GM23338 (cell line): ENCODE results near the gene TUBD1. TPM values are rescaled to one million over a fixed set of nuclear protein-coding genes. Genes with fewer than 3 reads are reported as not detected.

ENCODE experiments used
- ATAC-seq: fragments of 200-7000 bp; cut with Tn5 transposase; 3 replicates; pipeline ENCODE4 v1.9.1; 2020
- DNase-seq: peaks from one replicate; pipeline ENCODE4 v3.0.0-alpha.2; 2015; ENCODE audit warnings: low spot score
- H2AFZ ChIP-seq: fragments of 200-600 bp; sonication (generic); 2 replicates; pipeline ENCODE4 v1.8.0; 2016; ENCODE audit warnings: antibody characterized with exemption, mild to moderate bottlenecking, moderate library complexity
- H3F3A ChIP-seq: fragments of 200-600 bp; sonication (generic); replicated peaks from 2 replicates; pipeline ENCODE4 v1.8.0; 2017; ENCODE audit warnings: antibody characterized with exemption, mixed run types, low read depth
- H3K27ac ChIP-seq: fragments of 200-600 bp; sonication (generic); 2 replicates; pipeline ENCODE4 v1.6.1; 2016; ENCODE audit warnings: low read depth
- H3K27me3 ChIP-seq: fragments of 200-600 bp; sonication (generic); 2 replicates; pipeline ENCODE4 v1.8.0; 2016; ENCODE audit warnings: mild to moderate bottlenecking, mixed run types, moderate library complexity; ENCODE audit not compliant: insufficient read depth
- H3K36me3 ChIP-seq: fragments of 200-600 bp; sonication (generic); 2 replicates; pipeline ENCODE4 v1.8.0; 2016; ENCODE audit warnings: mild to moderate bottlenecking; ENCODE audit not compliant: insufficient read depth
- H3K4me1 ChIP-seq: fragments of 200-600 bp; sonication (generic); 2 replicates; pipeline ENCODE4 v1.8.0; 2016; ENCODE audit warnings: mild to moderate bottlenecking, moderate library complexity; ENCODE audit not compliant: insufficient read depth
- H3K4me2 ChIP-seq: fragments of 200-600 bp; sonication (generic); 2 replicates; pipeline ENCODE4 v1.7.1; 2017; ENCODE audit warnings: mixed run types
- H3K4me3 ChIP-seq: fragments of 200-600 bp; sonication (generic); 2 replicates; pipeline ENCODE4 v1.6.1; 2016; ENCODE audit warnings: mixed run types
- H3K79me2 ChIP-seq: fragments of 200-600 bp; sonication (generic); replicated peaks from 2 replicates; pipeline ENCODE4 v1.8.0; 2017; ENCODE audit warnings: mild to moderate bottlenecking; ENCODE audit not compliant: insufficient read depth
- H3K9me2 ChIP-seq: fragments of 200-600 bp; sonication (generic); 2 replicates; pipeline ENCODE4 v1.8.0; 2017; ENCODE audit not compliant: insufficient read depth
- H4K20me1 ChIP-seq: fragments of 200-600 bp; sonication (generic); replicated peaks from 2 replicates; pipeline ENCODE4 v1.8.0; 2017; ENCODE audit warnings: mild to moderate bottlenecking; ENCODE audit not compliant: insufficient read depth
- H3K27ac Mint-ChIP-seq: 2 replicates; pipeline ENCODE4 v1.8.0; 2020; ENCODE audit warnings: inconsistent platforms, mild to moderate bottlenecking, moderate library complexity, mixed read lengths
- H3K27me3 Mint-ChIP-seq: 3 replicates; pipeline ENCODE4 v1.8.0; 2022; ENCODE audit warnings: low read depth, mild to moderate bottlenecking, moderate library complexity, mixed read lengths, inconsistent platforms; ENCODE audit not compliant: insufficient read depth, poor library complexity
- H3K36me3 Mint-ChIP-seq: 3 replicates; pipeline ENCODE4 v1.8.0; 2021; ENCODE audit warnings: low read depth, mild to moderate bottlenecking, inconsistent platforms, moderate library complexity, mixed read lengths
- H3K4me1 Mint-ChIP-seq: 3 replicates; pipeline ENCODE4 v1.8.0; 2020; ENCODE audit warnings: mild to moderate bottlenecking, inconsistent platforms, mixed read lengths
- H3K4me3 Mint-ChIP-seq: 3 replicates; pipeline ENCODE4 v1.8.0; 2021; ENCODE audit warnings: moderate library complexity, mild to moderate bottlenecking, inconsistent platforms, mixed read lengths
- H3K9me3 Mint-ChIP-seq: 3 replicates; pipeline ENCODE4 v1.8.0; 2020; ENCODE audit warnings: moderate library complexity, mild to moderate bottlenecking, inconsistent platforms, mixed read lengths
- CREB1 ChIP-seq: fragments of 250-450 bp; sonication (Bioruptor Pico); IDR thresholded peaks from 2 replicates; pipeline ENCODE4 v1.5.0; 2020; ENCODE audit warnings: low read depth, mild to moderate bottlenecking, moderate library complexity
- CTCF ChIP-seq, 2 experiments: fragments of 200-600 bp in 1 of 2; sonication (generic) in 1 of 2; conservative IDR thresholded peaks; 2 replicates each; pipeline versions ENCODE4 v1.5.1 to v1.6.1; 2016 to 2017; ENCODE audit warnings: antibody characterized with exemption in 2 of 2, low read depth in 2 of 2, mild to moderate bottlenecking in 2 of 2, moderate library complexity in 1 of 2
- ETS1 ChIP-seq: IDR thresholded peaks from 2 replicates; pipeline ENCODE4 v1.6.1; 2016; ENCODE audit warnings: antibody characterized with exemption
- EZH2 ChIP-seq: fragments of 200-600 bp; sonication (generic); IDR thresholded peaks from one replicate; pipeline ENCODE4 v1.8.0; 2017; ENCODE audit warnings: antibody characterized with exemption, mild to moderate bottlenecking, low read depth; ENCODE audit not compliant: unreplicated experiment
- EZH2phosphoT487 ChIP-seq: fragments of 200-600 bp; sonication (generic); IDR thresholded peaks from one replicate; pipeline ENCODE4 v1.8.1; 2018; ENCODE audit warnings: antibody characterized with exemption; ENCODE audit not compliant: unreplicated experiment
- JUNB ChIP-seq: IDR thresholded peaks from one replicate; pipeline ENCODE4 v1.6.1; 2016; ENCODE audit warnings: antibody characterized with exemption; ENCODE audit not compliant: unreplicated experiment
- NANOG ChIP-seq: IDR thresholded peaks from 2 replicates; pipeline ENCODE4 v1.6.1; 2016; ENCODE audit warnings: antibody characterized with exemption, borderline replicate concordance
- POLR2AphosphoS5 ChIP-seq: IDR thresholded peaks from 2 replicates; pipeline ENCODE4 v1.6.1; 2016; ENCODE audit warnings: antibody characterized with exemption, low read depth
- STAT1 ChIP-seq: IDR thresholded peaks from one replicate; pipeline ENCODE4 v1.6.1; 2016; ENCODE audit warnings: antibody characterized with exemption; ENCODE audit not compliant: unreplicated experiment
- ZNF114 ChIP-seq: fragments of 250-450 bp; sonication (Bioruptor Pico); IDR thresholded peaks from 2 replicates; pipeline ENCODE4 v1.5.0; 2020; ENCODE audit warnings: mild to moderate bottlenecking, moderate library complexity
- ZNF331 ChIP-seq: fragments of 250-450 bp; sonication (Bioruptor Pico); IDR thresholded peaks from 2 replicates; pipeline ENCODE4 v1.5.0; 2020; ENCODE audit warnings: low read depth, mild to moderate bottlenecking, moderate library complexity
- ZNF462 ChIP-seq: fragments of 250-450 bp; sonication (Bioruptor Pico); IDR thresholded peaks from 2 replicates; pipeline ENCODE4 v1.5.0; 2020; ENCODE audit warnings: mild to moderate bottlenecking, moderate library complexity
- polyA plus RNA-seq: library from polyadenylated mRNA; unstranded; fragments of >200 nt; fragmentation: Nextera tagmentation; extraction: Ambion mirVana; gene quantifications from 2 replicates; pipeline ENCODE4 v1.2.1, GENCODE V29; 2016
- total RNA-seq: library from RNA; depleted of rRNA; stranded (reverse); fragments of >200 nt; shearing (Covaris generic); gene quantifications from 2 replicates; pipeline ENCODE4 v1.2.3, GENCODE V29; 2014
- TF ChIP-seq, protein P1 (sequence below): IDR thresholded peaks from one replicate; pipeline ENCODE4 v1.6.1; 2018; ENCODE audit warnings: antibody characterized with exemption; ENCODE audit not compliant: unreplicated experiment

The TUBD1 gene
- total and polyA plus RNA-seq, 2 experiments from 2014 or later, result 11.6 to 13.8 TPM

GRCh38 chr17:59848385-59848668 is 44.4 kb downstream of the TUBD1 start:
- H3K36me3 Mint-ChIP-seq, result peaks cover 1% of the 10 kb centered on the region; the same call in 2 of the 3 replicates
- no peak overlapping the region for H3K4me3 ChIP-seq
- H3K36me3 ChIP-seq, result no peaks in the 10 kb centered on the region
- H3K27ac ChIP-seq, result no peak overlapping the region
- H3K27ac Mint-ChIP-seq, result no peak overlapping the region
- no peak overlapping the region for H2AFZ ChIP-seq
- no peak overlapping the region for H3K4me3 Mint-ChIP-seq
- DNase-seq, result no peak
- ATAC-seq, result no peak
- H3F3A ChIP-seq, result no peaks in the 10 kb centered on the region
- H3K79me2 ChIP-seq, result no peaks in the 10 kb centered on the region
- peaks cover 42% of the 10 kb centered on the region for H3K4me1 Mint-ChIP-seq
- TF ChIP-seq CTCF (conservative IDR thresholded peaks at IDR 0.05; ENCODE audit: low read depth in 2 of 2), result no peak
- TF ChIP-seq JUNB, result no peak
- TF ChIP-seq ZNF462, result no peak
- no peak for TF ChIP-seq NANOG
- TF ChIP-seq, protein P1, sequence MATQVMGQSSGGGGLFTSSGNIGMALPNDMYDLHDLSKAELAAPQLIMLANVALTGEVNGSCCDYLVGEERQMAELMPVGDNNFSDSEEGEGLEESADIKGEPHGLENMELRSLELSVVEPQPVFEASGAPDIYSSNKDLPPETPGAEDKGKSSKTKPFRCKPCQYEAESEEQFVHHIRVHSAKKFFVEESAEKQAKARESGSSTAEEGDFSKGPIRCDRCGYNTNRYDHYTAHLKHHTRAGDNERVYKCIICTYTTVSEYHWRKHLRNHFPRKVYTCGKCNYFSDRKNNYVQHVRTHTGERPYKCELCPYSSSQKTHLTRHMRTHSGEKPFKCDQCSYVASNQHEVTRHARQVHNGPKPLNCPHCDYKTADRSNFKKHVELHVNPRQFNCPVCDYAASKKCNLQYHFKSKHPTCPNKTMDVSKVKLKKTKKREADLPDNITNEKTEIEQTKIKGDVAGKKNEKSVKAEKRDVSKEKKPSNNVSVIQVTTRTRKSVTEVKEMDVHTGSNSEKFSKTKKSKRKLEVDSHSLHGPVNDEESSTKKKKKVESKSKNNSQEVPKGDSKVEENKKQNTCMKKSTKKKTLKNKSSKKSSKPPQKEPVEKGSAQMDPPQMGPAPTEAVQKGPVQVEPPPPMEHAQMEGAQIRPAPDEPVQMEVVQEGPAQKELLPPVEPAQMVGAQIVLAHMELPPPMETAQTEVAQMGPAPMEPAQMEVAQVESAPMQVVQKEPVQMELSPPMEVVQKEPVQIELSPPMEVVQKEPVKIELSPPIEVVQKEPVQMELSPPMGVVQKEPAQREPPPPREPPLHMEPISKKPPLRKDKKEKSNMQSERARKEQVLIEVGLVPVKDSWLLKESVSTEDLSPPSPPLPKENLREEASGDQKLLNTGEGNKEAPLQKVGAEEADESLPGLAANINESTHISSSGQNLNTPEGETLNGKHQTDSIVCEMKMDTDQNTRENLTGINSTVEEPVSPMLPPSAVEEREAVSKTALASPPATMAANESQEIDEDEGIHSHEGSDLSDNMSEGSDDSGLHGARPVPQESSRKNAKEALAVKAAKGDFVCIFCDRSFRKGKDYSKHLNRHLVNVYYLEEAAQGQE, result no peak
- no peak for TF ChIP-seq ZNF114
- no peak for TF ChIP-seq ETS1
- TF ChIP-seq ZNF331 (CRISPR knock-in tag), result no peak
- TF ChIP-seq CREB1, result no peak
- no peak for TF ChIP-seq EZH2
- no peak for TF ChIP-seq POLR2AphosphoS5
- TF ChIP-seq EZH2phosphoT487, result no peak
- TF ChIP-seq STAT1, result no peak
- no peaks in the 10 kb centered on the region; the same call in 2 of the 3 replicates for H3K9me3 Mint-ChIP-seq
- H3K27me3 ChIP-seq, result no peaks in the 10 kb centered on the region
- peaks cover 32% of the 10 kb centered on the region for H3K27me3 Mint-ChIP-seq
- no peak overlapping the region for H3K4me2 ChIP-seq
- H4K20me1 ChIP-seq, result no peaks in the 10 kb centered on the region
- peaks cover 5% of the 10 kb centered on the region; the same call in 1 of the 2 replicates for H3K9me2 ChIP-seq
- H3K4me1 ChIP-seq, result peaks cover 17% of the 10 kb centered on the region
